Measurements from ENCODE around the gene DCLRE1C.

DNA sequence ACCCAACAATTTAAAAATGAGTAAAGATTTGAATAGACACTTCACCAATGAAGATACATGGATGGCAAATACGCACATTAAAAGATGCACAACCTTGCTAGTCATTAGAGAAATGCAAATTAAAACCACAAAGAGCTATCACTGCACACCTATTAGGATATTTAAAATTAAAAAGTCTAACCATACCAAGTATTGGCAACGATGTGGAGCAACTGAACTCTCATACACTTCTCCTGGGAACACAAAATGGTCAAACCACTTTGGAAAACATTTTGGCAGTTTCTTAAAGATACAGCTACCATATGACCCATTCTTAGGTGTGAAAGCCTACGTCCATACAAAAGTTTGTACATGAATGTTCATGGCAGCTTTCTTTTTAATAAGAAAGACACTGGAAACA lies 36.1 kb downstream of the DCLRE1C start:
- no peak for TF ChIP-seq TAF1 (IDR thresholded peaks at IDR 0.05; ENCODE audit: control insufficient read depth, extremely low read depth, insufficient read depth, low read length, severe bottlenecking)
- TF ChIP-seq, protein P1, sequence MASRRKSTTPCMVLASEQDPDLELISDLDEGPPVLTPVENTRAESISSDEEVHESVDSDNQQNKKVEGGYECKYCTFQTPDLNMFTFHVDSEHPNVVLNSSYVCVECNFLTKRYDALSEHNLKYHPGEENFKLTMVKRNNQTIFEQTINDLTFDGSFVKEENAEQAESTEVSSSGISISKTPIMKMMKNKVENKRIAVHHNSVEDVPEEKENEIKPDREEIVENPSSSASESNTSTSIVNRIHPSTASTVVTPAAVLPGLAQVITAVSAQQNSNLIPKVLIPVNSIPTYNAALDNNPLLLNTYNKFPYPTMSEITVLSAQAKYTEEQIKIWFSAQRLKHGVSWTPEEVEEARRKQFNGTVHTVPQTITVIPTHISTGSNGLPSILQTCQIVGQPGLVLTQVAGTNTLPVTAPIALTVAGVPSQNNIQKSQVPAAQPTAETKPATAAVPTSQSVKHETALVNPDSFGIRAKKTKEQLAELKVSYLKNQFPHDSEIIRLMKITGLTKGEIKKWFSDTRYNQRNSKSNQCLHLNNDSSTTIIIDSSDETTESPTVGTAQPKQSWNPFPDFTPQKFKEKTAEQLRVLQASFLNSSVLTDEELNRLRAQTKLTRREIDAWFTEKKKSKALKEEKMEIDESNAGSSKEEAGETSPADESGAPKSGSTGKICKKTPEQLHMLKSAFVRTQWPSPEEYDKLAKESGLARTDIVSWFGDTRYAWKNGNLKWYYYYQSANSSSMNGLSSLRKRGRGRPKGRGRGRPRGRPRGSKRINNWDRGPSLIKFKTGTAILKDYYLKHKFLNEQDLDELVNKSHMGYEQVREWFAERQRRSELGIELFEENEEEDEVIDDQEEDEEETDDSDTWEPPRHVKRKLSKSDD (conservative IDR thresholded peaks at IDR 0.05; ENCODE audit: low read length), result no peak
